GM13976 (cell line): Measurements from ENCODE around the gene FUT7.

Source experiments
- DNase-seq: peaks from one replicate; pipeline ENCODE4 v3.0.0; 2012; ENCODE audit warnings: low spot score
- CTCF ChIP-seq: IDR thresholded peaks from 2 replicates; pipeline ENCODE4 v1.5.1; 2012; ENCODE audit warnings: borderline replicate concordance, mild to moderate bottlenecking; ENCODE audit not compliant: insufficient read depth; ENCODE audit errors: extremely low read depth, missing control alignments, control extremely low read depth
- in situ Hi-C: fragments of 300-500 bp; cut with MboI; formaldehyde crosslinking; loops from one replicate; pipeline ENCODE4 v1.12.0; 2022; ENCODE audit warnings: low sequenced_read_pairs, mixed read lengths, inconsistent platforms; ENCODE audit not compliant: unreplicated experiment

Gene FUT7

GRCh38 chr9:137048655-137049543 is 17.0 kb upstream of the FUT7 start:
- no peak for DNase-seq
- TF ChIP-seq CTCF: no peak
- in situ Hi-C loops: no loop called here

GRCh38 chr9:137046088-137046787 is 14.3 kb upstream of the FUT7 start, which contains the start of gene NPDC1:
NPDC1 (minus strand) TSS chr9:137046177; CDS start chr9:137045989, 188 bp downstream.
- in situ Hi-C loops: no loop called here
- TF ChIP-seq CTCF: peak; percentile 96
- peak; percentile 95 for DNase-seq

GRCh38 chr9:137045294-137046087 is 13.6 kb upstream of the FUT7 start:
- TF ChIP-seq CTCF: no peak
- in situ Hi-C loops: no loop called here
- DNase-seq: no peak

GRCh38 chr9:137044502-137045177 is 12.8 kb upstream of the FUT7 start:
- in situ Hi-C loops: no loop called here
- no peak for DNase-seq
- no peak for TF ChIP-seq CTCF

GRCh38 chr9:137044037-137044436 is 12.1 kb upstream of the FUT7 start:
- no peak for DNase-seq
- in situ Hi-C loops: no loop called here
- TF ChIP-seq CTCF: no peak
